Breast epithelium (tissue), 3 donors: Measurements from ENCODE around the gene EZH2.

Experiments used
- CTCF ChIP-seq, 3 donors: fragments of 450-650 bp; IDR thresholded peaks; one replicate each; pipeline ENCODE4 v1.5.1; 2016 to 2017; ENCODE audit warnings: antibody characterized with exemption in 3 of 3, mild to moderate bottlenecking in 3 of 3, moderate library complexity in 3 of 3
- POLR2A ChIP-seq: fragments of 450-650 bp; IDR thresholded peaks from one replicate; pipeline ENCODE4 v1.6.1; 2016; ENCODE audit warnings: antibody characterized with exemption, mild to moderate bottlenecking, moderate library complexity
- POLR2AphosphoS5 ChIP-seq, 3 donors: sonication (generic); formaldehyde crosslinking; IDR thresholded peaks; one replicate each; pipeline ENCODE4 v1.6.1; 2017; ENCODE audit warnings: antibody characterized with exemption in 3 of 3

GRCh38 chr7:148773334-148773733 is 110.8 kb downstream of the EZH2 start:
- no peak for TF ChIP-seq POLR2AphosphoS5 (IDR thresholded peaks at IDR 0.05)
- no peak for TF ChIP-seq CTCF (IDR thresholded peaks at IDR 0.05)
- no peak for TF ChIP-seq POLR2A
